Omental fat pad (tissue), 4 donors: Measurements from ENCODE around the gene SFI1. TPM values are rescaled to one million over a fixed set of nuclear protein-coding genes. Genes with fewer than 3 reads are reported as not detected.
"Not testable (repeated sequence)": the region's sequence is repeated elsewhere in the genome, so short reads cannot be mapped to it uniquely, and the experiment has no call there.

ENCODE experiments used
- ATAC-seq: fragments of 150-250 bp; one replicate; pipeline ENCODE4 v1.9.1; 2016; ENCODE audit warnings: mild to moderate bottlenecking, moderate library complexity; ENCODE audit not compliant: low FRiP score
- DNase-seq: peaks from one replicate; pipeline ENCODE4 v3.0.0-alpha.2; 2019; ENCODE audit warnings: low spot score
- total RNA-seq, 4 donors: library from RNA; depleted of rRNA; stranded (reverse); fragments of >200 nt; gene quantifications; one replicate each; pipeline ENCODE4 v1.1.0, GENCODE V29; 2016
- TF ChIP-seq, protein P1 (sequence below), 3 donors: fragments of 450-650 bp; IDR thresholded peaks; one replicate each; pipeline ENCODE4 v1.5.1; 2016 to 2017; ENCODE audit warnings: antibody characterized with exemption in 3 of 3, mild to moderate bottlenecking in 3 of 3, moderate library complexity in 2 of 3

The SFI1 gene
- total RNA-seq, 4 donors from 2014 or later, result 8.8 to 19.9 (median 18.8) TPM

DNA sequence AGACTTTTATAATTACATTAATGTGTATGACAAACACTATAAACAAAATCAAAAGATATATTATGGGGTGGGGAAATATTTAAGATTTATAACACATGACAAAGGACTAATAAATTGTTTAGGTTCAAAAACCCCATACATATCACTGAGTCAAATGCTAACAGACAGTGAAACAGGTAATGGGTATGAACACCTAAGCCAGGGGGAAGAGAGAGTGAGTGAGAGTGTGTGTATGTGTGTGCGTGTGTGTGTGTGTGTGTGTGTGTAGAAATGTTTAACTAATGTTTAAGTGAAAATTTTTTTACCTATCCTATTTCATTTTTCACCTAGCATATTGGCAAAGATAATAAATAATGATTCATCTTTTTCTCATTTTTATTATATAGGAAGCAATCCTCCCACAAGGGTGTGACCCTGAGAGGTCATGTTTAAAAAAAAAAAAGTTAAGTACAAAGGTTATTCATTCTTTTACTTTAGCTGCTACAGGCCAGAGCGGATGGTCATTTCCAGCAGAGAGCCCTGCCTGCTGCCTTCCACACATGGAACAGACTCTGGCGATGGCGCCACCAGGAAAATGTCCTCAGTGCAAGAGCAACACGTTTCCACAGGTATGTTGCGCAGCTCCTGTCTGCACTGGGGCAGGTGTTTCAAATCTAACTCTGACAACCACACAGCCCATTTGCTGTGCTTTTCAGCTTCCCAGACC is 92.8 kb downstream of the SFI1 start:
- ATAC-seq, result no peak
- DNase-seq, result no peak
- TF ChIP-seq, protein P1, sequence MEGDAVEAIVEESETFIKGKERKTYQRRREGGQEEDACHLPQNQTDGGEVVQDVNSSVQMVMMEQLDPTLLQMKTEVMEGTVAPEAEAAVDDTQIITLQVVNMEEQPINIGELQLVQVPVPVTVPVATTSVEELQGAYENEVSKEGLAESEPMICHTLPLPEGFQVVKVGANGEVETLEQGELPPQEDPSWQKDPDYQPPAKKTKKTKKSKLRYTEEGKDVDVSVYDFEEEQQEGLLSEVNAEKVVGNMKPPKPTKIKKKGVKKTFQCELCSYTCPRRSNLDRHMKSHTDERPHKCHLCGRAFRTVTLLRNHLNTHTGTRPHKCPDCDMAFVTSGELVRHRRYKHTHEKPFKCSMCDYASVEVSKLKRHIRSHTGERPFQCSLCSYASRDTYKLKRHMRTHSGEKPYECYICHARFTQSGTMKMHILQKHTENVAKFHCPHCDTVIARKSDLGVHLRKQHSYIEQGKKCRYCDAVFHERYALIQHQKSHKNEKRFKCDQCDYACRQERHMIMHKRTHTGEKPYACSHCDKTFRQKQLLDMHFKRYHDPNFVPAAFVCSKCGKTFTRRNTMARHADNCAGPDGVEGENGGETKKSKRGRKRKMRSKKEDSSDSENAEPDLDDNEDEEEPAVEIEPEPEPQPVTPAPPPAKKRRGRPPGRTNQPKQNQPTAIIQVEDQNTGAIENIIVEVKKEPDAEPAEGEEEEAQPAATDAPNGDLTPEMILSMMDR (IDR thresholded peaks at IDR 0.05), result no peak

DNA sequence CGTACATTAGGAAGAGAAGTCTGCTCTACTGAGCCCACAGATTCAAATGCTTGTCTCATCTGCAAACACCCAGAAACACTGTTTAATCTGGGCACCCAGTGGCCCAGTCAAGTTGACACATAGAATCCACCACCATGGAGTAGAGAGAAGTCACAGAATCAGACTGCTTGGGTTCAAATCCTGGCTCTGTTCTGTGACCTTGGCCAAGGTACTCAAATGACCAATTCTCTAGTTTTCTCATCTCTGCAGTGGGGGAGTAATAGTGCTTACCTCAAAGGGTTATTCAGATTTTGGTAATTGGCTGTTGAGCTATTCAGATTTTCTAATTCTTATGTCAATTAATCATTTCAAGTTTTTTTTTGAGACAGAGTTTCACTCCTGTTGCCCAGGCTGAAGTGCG is 93.8 kb downstream of the SFI1 start:
- not testable (repeated sequence) for ATAC-seq, DNase-seq

DNA sequence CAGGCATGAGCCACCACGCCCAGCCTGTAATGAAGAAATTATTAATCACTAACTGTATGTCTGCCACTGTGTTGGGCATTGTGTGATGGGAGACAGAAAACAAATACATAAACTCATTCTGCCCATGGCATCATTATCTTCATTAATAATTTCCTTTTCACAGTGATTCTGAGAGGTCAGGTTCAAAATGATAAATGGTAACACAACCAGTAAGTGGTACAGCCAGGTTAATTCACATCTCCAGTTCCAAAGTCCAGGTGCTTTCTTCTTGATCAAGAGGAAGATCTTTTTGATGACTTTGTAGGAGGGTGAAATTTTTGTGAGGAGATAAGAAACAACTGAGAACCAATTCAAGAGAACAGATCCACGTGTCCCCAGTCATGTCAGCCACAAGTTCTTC is 98.9 kb downstream of the SFI1 start:
- ATAC-seq (no peak), DNase-seq (no peak)
- TF ChIP-seq, protein P1 (IDR thresholded peaks at IDR 0.05), result no peak

DNA sequence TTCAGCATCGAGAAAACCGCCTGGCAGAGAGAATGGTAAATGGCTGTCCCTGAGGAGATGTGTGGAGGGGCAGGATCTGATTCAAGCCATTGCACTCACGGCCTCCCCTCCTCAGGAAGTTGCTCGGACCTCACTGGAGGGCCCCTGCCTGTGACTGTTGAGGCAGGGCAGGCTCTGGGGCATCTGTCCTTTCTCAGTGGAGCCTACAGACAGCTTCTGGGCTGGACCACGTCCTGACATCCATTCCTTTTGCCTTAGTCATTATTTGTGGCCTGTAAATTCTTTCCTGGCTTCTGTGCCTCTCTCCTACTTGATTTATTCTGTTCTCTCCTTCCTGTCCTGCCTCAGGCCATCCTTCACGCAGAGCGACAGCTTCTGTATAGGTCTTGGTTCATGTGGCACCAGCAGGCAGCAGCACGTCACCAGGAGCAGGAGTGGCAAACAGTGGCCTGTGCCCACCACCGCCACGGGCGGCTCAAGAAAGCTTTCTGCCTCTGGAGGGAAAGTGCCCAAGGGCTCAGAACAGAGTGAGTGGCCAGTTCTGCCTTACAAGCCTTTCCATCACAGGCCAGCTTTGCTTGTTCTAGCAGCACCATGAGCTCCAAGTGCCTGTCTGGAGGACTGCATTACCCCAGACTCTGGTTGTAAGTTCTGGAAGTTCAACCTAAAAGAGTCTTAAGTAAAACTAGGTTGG is 106.1 kb downstream of the SFI1 start:
- TF ChIP-seq, protein P1 (IDR thresholded peaks at IDR 0.05), result no peak
- peak; percentile 49 for ATAC-seq
- DNase-seq, result no peak

DNA sequence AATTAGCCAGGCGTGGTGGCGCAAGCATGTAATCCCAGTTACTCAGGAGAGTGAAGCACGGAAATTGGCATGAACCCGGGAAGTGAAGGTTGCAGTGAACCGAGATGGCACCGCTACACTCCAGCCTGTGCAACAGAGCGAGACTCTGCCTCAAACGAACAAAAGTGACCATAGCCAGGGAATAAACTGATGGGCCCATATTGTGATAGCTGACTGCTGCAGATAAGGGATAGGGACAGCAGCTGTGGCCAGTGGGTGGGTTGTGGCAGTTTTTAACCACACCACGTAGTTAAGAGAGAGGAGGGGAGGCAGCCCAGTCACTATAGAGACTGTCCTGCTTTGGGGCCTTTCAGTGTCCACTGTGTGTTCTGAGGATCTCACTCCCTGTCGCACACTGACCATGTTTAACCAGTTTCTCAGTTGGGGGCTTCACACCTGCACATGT is 106.8 kb downstream of the SFI1 start:
- ATAC-seq, result no peak
- TF ChIP-seq, protein P1 (IDR thresholded peaks at IDR 0.05), result no peak
- DNase-seq, result no peak

DNA sequence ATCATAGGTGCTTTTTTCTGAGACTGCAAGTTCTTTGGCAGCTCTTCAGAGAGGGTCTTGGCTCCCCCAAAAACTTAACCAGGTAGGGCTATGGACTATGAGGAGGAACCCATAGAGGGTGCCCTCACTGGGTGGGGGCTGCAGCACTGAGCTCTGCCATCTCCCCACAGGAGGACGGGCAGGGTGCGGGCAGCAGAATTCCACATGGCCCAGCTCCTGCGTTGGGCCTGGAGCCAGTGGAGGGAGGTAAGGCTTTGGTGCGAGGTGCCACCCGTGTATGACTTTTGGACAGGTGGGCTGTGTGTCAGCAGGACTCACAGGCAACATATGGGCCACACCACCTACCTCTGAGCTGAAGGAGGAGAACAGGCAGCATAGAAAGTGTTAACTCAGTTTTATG is 107.2 kb downstream of the SFI1 start:
- TF ChIP-seq, protein P1 (IDR thresholded peaks at IDR 0.05), result no peak
- ATAC-seq, result no peak
- no peak for DNase-seq

DNA sequence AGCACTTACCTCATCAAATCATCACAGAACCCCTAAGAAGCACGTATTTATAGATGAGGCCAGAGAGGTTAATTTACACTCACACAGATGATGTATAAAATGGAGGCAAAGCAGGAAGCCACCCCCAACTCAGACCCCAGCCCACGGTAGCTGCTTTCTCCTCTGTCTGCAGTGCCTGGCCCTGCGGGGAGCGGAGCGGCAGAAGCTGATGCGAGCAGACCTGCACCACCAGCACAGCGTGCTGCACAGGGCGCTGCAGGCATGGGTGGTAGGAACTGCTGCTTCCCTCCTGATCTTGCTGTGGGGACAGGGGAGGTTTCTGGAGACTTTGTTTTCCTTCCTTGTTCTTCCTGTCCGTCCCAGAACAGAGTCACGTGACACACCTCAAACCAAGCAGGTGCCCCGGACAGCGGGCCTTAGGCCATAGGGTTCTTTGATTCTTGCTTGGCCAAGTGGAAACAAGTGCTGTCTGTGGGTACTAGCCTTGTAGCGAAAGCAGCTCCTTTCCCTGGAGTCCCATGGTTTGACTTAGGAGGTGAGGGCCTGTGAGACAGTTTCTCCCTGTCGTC is 107.9 kb downstream of the SFI1 start:
- no peak for DNase-seq
- TF ChIP-seq, protein P1 (IDR thresholded peaks at IDR 0.05), result no peak
- no peak for ATAC-seq
